ENCODE results near the gene ARHGAP9.

GRCh38 chr12:57464569-57464968 is 15.1 kb downstream of the ARHGAP9 start:
- TF ChIP-seq CTCF (IDR thresholded peaks at IDR 0.05), result no peak
- TF ChIP-seq POLR2AphosphoS5 (IDR thresholded peaks at IDR 0.05), result no peak

Measured in stomach (tissue), 4 donors.